GM19351 (cell line): ENCODE measurements around the gene CDKAL1.
"Not testable (repeated sequence)": the region's sequence is repeated elsewhere in the genome, so short reads cannot be mapped to it uniquely, and the experiment has no call there.

Source experiments
- ATAC-seq: cut with Tn5 transposase; IDR thresholded peaks from one replicate; pipeline ENCODE4 v1.9.1; 2021; ENCODE audit warnings: mild to moderate bottlenecking, moderate library complexity; ENCODE audit not compliant: unreplicated experiment

Gene CDKAL1

DNA sequence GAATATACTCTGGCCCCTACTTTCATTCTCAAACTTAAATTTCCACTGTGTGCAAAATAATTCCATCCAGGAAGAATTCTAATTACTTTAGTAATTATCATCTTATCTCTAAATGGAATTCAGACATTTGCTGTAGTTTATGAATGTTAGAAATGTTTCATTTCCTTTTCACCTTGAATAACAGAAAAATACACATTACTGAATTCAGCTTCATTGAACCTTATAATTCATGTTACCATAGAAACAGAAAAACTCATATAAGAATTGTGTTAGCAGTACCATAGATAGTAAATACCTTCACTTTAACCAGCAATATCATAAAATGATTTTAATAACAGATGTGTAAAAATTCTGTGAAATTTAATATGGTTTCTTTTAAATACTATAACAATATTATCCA lies 514.9 kb downstream of the CDKAL1 start:
- ATAC-seq, result no peak

- ATAC-seq, result no peak
These were observed 515.3 kb downstream of the CDKAL1 start for GRCh38 chr6:21049572-21049971.

GRCh38 chr6:21050935-21051334 lies 516.7 kb downstream of the CDKAL1 start:
- ATAC-seq, result no peak

DNA sequence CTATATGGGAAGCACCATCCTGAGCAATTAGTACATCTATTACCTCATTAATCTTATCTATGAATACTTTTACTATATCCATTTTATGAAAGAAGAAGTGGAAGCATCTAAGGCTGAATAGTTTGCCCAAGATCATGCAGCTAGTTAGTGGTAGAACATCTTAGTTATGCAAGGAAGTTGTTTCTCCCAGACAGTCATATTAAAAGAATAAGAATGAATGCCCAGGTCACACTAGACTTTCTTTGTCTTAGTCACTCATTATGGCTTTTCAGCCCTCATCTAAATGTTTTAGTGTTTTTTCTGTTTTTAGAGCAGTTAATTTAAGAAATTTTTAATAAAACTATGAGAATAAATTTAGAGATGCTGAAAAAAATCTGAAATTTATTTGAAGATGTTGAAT lies 517.5 kb downstream of the CDKAL1 start:
- no peak for ATAC-seq

DNA sequence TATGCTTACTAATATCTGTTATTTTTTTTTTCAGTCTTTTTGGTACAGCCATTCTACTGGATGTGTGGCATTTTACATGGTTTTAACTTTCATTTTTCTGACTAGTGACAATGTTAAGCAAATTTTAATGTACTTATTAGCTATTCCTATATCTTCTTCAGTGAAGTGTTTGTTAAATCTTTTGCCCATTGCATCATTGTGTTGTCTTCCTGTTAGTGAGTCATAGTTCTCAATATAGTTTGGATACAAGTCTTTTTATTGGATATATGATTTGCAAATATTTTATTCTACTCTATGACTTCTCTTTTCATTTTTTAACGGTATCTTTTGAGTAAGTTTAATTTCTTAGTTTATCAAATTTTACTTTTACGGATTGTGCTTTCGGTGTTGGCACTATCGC lies 519.4 kb downstream of the CDKAL1 start:
- no peak for ATAC-seq

DNA sequence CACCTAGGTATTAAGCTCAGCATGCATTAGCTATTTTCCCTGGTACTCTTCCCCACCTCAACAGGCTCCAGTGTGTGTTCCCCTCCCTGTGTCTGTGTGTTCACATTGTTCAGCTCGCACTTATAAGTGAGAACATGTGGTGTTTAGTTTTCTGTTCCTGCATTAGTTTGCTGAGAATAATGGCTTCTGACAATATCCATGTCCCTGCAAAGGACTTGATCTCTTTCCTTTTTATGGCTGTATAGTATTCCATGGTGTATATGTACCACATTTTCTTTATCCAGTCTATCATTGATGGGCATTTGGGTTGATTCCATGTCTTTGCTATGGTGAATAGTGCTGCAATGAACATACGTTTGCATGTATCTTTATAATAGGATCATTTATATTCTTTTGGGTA lies 521.2 kb downstream of the CDKAL1 start:
- not testable (repeated sequence) for ATAC-seq

DNA sequence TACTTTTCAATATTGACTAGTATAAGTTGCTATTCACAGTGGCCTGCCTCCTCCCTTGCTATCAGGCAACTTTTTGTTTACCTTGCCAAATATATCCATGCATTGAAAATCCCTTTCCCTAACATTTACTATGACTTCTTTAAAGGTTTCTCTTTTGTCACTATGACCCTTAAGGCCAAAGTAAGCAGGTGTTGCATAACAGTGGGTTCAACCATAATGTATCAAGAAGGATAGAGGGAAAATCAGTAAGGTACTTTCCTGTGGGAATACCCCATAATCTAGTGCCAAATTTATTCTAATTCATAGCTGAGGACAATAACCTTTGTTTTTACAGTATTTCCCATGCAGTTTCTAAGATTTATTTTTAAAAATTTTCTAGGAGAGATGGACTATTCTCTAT lies 527.6 kb downstream of the CDKAL1 start:
- no peak for ATAC-seq

- ATAC-seq, result no peak
These were observed 530.6 kb downstream of the CDKAL1 start for GRCh38 chr6:21064756-21065340.

- ATAC-seq, result no peak
These were observed 533.3 kb downstream of the CDKAL1 start for GRCh38 chr6:21067521-21067920.

- no peak for ATAC-seq
These were observed 536.4 kb downstream of the CDKAL1 start for GRCh38 chr6:21070620-21071019.

- no peak for ATAC-seq
These were observed 537.7 kb downstream of the CDKAL1 start for GRCh38 chr6:21071780-21072468.

GRCh38 chr6:21073318-21073839 lies 539.1 kb downstream of the CDKAL1 start:
- ATAC-seq, result no peak

DNA sequence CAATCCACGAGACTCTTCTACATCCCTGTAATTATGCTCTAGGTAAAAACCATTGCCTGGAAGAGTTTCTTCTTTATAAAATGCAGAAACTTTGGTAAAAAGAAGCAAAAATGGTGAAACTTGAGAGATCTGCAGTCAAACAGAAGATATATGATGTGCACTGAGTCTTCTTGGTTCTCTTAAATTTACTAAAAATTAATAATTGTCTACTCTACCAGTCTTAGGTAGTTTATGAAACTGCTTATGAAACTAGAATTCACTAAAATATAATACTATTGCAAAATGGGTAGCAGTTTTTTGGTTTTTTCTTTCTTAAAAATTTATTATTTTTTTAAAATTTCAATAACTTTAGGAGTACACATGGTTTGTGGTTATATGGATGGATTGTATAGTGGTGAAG lies 540.2 kb downstream of the CDKAL1 start:
- ATAC-seq, result no peak

- ATAC-seq, result no peak
These were observed 541.7 kb downstream of the CDKAL1 start for GRCh38 chr6:21075986-21076385.

- no peak for ATAC-seq
These were observed 544.2 kb downstream of the CDKAL1 start for GRCh38 chr6:21078497-21078896.

DNA sequence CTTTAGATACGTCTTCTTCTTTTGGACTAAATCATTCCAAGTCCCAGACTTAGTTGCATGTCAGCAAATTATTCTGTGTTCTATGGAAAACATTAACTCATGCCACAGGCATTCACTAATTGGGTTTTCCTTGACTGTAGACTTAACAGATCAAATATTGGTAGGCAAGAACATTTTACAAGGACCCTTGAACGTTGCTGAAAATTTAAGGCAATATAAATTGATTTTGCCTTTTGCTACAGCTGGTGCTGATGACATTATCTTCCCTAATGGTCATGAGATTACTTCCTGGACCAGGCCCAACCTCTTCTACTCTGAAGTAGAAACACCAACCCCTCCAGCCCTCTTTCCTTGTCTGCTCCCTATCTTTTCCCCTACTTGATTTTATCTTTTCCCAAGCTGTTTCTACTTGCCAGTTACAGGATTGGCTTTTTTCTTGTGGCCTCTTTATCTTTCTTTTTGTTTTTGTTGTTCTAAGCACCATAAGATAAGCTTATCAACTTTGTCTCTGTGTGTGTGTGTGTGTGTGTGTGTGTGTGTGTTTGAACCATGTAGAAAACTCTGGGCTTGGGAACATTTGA lies 545.3 kb downstream of the CDKAL1 start:
- no peak for ATAC-seq

DNA sequence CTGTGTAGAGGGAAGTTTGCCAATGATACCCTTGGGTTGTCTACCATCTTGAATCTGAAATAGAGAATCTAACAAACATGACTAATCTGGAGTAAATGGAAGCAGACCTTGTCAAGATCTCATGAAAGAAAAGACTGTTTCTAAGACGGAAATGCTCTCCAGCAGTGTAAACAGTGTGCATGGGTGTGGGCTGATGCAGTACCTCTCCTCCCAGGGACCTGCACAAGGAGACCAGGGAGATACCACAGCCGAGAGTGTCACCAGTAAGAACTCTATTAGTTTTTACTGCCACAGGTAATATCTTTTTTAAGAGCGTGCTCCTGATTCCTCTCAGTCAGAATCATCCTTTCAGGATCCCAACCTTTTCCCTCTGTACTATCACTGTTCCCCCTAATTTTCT lies 546.0 kb downstream of the CDKAL1 start:
- ATAC-seq, result no peak

GRCh38 chr6:21082091-21082490 lies 547.8 kb downstream of the CDKAL1 start:
- ATAC-seq, result no peak

GRCh38 chr6:21083708-21084107 lies 549.5 kb downstream of the CDKAL1 start:
- ATAC-seq, result no peak

- ATAC-seq, result no peak
These were observed 550.4 kb downstream of the CDKAL1 start for GRCh38 chr6:21084656-21085055.

DNA sequence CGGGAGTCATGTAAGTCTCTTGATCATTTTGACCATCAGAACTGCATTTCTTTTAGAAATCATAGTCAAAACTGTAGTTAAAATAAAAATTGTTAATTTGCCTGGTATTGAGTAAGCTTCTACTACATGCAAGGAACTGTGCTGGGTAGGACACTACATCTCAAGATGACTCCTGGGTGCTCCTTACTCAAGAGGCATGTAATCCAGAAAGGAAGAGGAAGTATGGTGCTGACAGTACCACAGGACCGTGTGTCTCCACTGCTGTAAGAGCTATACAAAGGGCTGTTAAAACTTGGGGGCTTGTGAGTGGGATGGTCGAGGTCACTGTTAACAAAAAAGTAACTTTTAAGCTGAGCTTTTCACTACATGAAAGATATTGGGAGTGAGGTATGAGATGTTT lies 551.0 kb downstream of the CDKAL1 start:
- ATAC-seq, result no peak

DNA sequence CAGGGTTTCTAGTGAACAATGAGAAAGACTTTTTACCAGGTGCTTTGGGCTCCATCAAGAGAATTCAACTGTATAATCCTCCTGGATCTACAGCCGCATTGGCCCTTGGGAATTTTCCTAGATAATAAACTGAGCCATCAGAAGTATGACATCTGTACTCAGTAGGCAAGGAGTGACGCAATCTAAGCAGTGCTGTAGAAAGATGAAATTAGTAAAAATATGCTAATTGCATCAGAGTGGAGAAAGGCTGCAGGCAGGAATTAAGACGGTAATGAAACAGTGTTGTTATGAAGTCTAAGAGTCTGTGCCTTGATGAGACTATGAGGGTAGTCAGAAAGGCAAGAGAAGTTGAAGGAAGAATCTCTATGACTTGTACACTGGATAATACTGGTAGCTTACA lies 551.4 kb downstream of the CDKAL1 start:
- no peak for ATAC-seq
